Activated naive CD8-positive, alpha-beta T cell treated with anti-CD3 and anti-CD28 coated beads for 36 hours (primary cell): ENCODE measurements around the gene MC3R. TPM values are rescaled to one million over a fixed set of nuclear protein-coding genes. Genes with fewer than 3 reads are reported as not detected.

Experiments
- DNase-seq: peaks from one replicate; pipeline ENCODE4 v3.0.0; 2021
- H3K27ac Mint-ChIP-seq: one replicate; pipeline ENCODE4 v1.8.0; 2022; ENCODE audit warnings: mild to moderate bottlenecking, moderate library complexity, mixed read lengths
- H3K27me3 Mint-ChIP-seq: one replicate; pipeline ENCODE4 v1.8.0; 2022; ENCODE audit warnings: mild to moderate bottlenecking, mixed read lengths
- H3K36me3 Mint-ChIP-seq: one replicate; pipeline ENCODE4 v1.8.0; 2021; ENCODE audit warnings: mild to moderate bottlenecking, mixed read lengths
- H3K4me1 Mint-ChIP-seq: one replicate; pipeline ENCODE4 v1.8.0; 2021; ENCODE audit warnings: mixed read lengths
- H3K4me3 Mint-ChIP-seq: one replicate; pipeline ENCODE4 v1.8.0; 2022; ENCODE audit warnings: mild to moderate bottlenecking, moderate library complexity, mixed read lengths
- H3K9me3 Mint-ChIP-seq: one replicate; pipeline ENCODE4 v1.8.0; 2022; ENCODE audit warnings: mixed read lengths
- total RNA-seq, 2 experiments: library from RNA; stranded (reverse); gene quantifications; one replicate each; pipeline ENCODE4 v1.2.3, GENCODE V29; 2021

MC3R gene
- total RNA-seq, 2 experiments from 2014 or later = not detected

DNA sequence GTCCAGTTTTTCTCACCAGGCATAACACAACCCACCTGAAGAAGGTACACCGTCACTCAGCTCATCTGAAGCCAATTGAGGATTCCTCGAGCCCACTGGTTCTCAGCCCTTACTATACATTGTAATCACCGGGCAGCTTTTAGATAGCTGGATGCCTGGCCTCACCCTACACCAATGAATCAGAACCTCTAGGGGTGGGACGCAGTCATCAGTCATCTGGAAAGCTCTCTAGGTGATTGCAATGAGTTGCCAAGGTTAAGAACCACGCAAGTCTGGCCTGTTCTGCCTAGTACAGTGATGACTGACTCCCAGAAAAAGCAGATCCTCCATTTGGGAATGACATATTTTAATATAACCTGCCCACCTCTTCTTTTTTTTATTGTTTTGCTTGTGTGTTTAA lies 41.1 kb downstream of the MC3R start:
- Mint-ChIP-seq H3K4me1 (no peaks in the 10 kb centered on the region), H3K27ac (no peak overlapping the region), H3K36me3 (no peaks in the 10 kb centered on the region), H3K4me3 (no peak overlapping the region), H3K9me3 (no peaks in the 10 kb centered on the region), H3K27me3 (peaks cover 3% of the 10 kb centered on the region)
- DNase-seq = no peak

- Mint-ChIP-seq H3K4me3 (no peak overlapping the region), H3K9me3 (no peaks in the 10 kb centered on the region), H3K36me3 (no peaks in the 10 kb centered on the region), H3K27ac (no peak overlapping the region), H3K27me3 (peaks cover 4% of the 10 kb centered on the region), H3K4me1 (no peaks in the 10 kb centered on the region)
- DNase-seq = no peak
Observed at GRCh38 chr20:56299362-56299761, 50.8 kb downstream of the MC3R start.

Other genes with a start within 250 kb of the MC3R start
- gene CBLN4, start 243.2 kb upstream of the MC3R start, total RNA-seq = not detected
- 1 to 10 TPM; 5.0 to 5.2 TPM for gene FAM210B, start 110.2 kb downstream of the MC3R start, total RNA-seq
- gene AURKA, start 143.5 kb downstream of the MC3R start, total RNA-seq = 10 to 100 TPM; 83.6 to 85.1 TPM
- gene CSTF1, start 143.9 kb downstream of the MC3R start, total RNA-seq = 10 to 100 TPM; 66.4 to 69.8 TPM
- 1 to 10 TPM; 3.0 to 3.4 TPM for gene CASS4, start 163.5 kb downstream of the MC3R start, total RNA-seq
- 10 to 100 TPM; 70.3 to 76.3 TPM for gene RTF2, start 219.9 kb downstream of the MC3R start, total RNA-seq